ENCODE measurements around the gene ZNF726.

- TF ChIP-seq, protein P1, sequence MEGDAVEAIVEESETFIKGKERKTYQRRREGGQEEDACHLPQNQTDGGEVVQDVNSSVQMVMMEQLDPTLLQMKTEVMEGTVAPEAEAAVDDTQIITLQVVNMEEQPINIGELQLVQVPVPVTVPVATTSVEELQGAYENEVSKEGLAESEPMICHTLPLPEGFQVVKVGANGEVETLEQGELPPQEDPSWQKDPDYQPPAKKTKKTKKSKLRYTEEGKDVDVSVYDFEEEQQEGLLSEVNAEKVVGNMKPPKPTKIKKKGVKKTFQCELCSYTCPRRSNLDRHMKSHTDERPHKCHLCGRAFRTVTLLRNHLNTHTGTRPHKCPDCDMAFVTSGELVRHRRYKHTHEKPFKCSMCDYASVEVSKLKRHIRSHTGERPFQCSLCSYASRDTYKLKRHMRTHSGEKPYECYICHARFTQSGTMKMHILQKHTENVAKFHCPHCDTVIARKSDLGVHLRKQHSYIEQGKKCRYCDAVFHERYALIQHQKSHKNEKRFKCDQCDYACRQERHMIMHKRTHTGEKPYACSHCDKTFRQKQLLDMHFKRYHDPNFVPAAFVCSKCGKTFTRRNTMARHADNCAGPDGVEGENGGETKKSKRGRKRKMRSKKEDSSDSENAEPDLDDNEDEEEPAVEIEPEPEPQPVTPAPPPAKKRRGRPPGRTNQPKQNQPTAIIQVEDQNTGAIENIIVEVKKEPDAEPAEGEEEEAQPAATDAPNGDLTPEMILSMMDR (IDR thresholded peaks at IDR 0.05), result no peak
- TF ChIP-seq POLR2A (IDR thresholded peaks at IDR 0.05) (no peak), EP300 (IDR thresholded peaks at IDR 0.05) (no peak)
Observed at GRCh38 chr19:23904406-23904805, 10.3 kb upstream of the ZNF726 start.

Measured in stomach (tissue), 4 donors.